GM18508 (cell line): ENCODE measurements around the gene RPL29.

Experiments used
- ATAC-seq: cut with Tn5 transposase; IDR thresholded peaks from one replicate; pipeline ENCODE4 v1.9.1; 2021; ENCODE audit warnings: moderate number of reproducible peaks; ENCODE audit not compliant: insufficient read depth, unreplicated experiment

RPL29 gene

DNA sequence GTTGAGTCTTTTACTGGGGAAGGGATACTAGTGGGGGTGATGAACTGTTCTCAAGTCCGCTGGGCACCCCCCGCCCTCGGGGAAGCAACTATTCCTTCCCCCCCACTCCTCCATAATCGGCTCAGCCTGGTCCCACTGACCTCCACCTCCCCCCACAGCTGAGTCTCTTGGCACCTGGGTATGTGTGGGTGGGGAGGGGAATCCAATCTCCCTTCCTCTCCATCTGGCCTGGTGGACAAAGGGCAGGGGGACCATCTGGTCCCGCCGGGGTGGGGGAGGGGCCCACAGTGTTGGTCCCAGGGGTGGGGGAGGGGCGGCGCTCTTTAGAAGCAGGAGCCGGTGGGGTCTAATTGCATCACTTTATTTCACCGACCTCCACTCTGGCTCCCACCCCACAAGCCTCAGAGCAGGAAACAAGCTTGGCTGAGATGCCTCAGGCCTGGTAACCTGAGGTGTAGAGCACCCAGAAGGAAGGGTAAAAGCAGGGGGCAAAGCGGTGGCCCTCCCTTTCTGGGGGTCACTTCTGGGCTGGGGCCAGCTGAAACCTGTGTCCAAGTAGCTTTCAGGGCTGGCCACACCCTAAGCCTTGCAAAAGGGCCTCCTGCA lies 27.4 kb downstream of the RPL29 start:
- no peak for ATAC-seq

DNA sequence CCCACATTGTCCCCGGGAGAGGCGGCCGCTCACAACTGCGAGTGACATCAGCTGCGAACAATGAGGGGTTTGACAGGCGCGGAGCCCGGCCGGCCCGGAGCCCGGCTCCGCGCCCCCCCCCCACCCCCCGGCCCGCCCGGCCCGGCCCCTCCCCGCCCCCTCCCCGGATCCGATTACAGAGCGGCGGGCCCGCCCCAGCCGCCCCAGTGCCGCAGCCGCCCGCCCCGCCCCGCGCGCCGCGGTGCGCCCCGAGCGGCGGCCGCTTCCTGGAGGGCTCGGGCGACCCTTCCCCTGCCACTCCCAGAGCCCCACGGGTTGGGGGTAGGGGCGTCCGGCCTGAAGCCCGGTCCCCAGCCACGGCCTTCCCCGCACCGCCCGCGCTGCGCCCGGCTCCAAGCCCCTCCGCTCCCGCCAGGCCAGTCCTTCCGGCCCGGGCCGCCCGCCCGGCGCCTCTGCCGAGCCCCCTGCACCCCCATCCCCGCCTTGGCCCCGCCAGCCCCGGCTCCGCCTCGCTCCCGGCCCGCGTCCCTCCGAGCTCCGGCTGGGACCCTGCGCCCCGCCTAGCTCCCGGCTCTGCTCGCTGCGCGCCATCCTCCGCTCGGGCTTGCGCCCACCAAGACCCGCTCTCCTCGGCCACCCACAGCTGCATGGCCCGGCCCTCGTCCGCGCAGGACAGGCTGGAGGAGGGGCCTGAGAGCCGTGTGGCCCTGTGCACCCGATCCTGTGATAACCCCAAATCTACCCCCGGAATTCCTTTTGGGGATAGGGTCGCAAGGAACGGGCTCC lies 28.1 kb downstream of the RPL29 start, which contains the start of gene PCBP4:
TSS of gene PCBP4 (minus strand) at position 71 of the 786 bp plus-strand sequence. CDS start 6,214 bp downstream, outside the sequence.
- ATAC-seq: no peak

DNA sequence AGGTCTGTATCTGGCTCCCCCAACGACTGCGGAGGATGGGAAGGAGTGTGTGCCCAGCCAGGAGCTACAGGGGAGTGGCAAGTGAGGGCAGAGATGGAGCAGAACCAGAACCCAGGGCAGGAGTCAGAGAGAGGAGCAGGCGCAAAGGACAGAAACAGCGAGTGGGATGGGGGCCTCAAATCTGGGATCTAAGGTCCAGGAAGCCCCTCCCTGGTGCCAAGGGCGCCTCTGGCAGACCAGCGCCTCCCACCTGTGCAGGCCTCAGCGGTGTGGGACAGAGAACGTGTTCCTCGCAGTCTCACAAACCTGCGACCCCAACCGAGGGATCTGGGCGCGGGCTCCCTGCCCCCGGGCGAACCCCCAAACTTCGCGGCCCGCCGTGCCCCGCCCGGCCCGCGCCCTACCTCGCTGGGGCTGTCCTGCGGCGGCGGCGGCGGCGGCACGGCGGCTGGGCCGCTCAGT lies 28.7 kb downstream of the RPL29 start:
- no peak for ATAC-seq

DNA sequence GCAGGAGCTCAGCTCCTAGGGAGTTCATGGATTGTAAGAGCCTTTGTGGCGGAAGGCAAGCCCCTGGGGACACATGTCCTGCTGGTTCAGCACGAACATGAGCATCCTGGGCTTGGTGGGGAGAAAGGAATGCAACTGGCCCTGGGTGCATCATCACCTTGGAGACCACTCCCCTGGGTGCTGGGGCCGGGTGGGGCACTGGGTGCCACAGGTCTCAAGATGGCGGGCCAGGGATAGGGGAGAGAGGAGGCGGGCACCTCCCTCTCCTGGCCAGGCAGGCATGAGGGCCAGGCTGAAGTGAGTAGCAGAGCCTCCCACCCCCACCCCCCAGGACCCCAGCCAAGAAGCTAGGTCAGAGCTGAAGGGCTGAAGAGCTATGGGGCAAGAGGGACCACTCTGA lies 29.2 kb downstream of the RPL29 start:
- no peak for ATAC-seq

DNA sequence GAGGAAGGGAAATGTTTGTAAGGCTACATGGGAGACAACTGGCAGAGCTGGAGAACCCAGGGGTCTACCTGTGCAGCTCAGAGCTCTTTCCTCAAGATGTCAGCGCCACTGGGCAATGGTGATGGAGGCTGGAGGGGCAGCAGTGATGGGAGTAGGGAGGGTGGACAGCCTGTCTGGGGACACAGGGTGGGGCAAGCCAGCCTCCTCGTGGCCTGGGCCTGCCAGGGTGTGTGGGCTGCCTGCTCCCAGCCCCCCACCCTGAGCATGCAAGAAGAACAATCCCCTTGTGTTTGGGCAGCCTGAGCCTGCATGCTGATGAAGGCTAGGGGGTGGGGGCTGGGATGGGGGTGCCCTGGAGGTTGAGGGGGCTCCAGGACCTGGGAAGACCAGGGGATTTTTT lies 29.7 kb downstream of the RPL29 start:
- no peak for ATAC-seq

DNA sequence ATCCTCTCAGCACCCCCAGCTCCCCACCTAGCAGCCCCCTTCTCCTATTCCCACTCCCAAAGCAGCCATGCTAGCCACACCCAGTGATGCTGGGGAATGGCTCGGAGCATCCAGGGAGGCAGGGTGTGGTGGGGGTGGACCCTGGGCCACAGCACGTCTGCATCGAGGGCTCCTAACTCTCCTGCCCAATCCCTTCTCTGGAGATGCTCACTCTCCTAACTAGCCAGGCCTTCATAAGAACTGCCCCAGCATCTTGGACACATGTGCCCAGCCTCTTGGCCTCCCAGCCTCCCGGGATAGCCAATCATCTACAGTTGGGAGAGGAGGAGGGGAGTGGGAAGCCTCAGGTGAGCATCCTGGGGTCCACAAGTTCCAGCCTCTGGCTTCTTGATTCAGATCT lies 31.2 kb downstream of the RPL29 start:
- no peak for ATAC-seq

DNA sequence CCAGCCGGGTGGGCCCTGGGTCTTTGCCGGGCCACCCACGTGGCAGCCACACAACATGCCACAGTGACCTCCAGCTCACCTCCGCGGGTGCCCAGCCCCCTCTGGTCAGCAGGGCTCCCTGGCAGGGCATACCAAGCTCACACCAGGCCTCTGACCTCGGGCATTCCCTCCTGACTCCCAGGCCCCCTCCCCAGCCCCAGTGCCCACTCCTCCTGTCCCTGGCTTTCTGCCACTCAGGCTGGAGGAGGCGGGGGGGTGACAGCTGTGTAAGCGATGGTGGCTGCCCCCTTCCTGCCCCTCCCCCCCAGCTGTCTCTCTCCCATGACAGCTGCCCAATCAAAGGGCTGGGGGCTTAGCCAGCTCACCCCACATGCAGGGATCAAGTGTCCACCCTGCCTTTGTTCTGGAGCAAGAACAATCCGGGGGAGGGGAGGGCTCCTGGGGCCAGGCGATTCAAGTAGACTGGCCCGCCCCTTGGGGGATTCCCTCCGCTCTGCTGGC lies 31.7 kb downstream of the RPL29 start:
- ATAC-seq: no peak

DNA sequence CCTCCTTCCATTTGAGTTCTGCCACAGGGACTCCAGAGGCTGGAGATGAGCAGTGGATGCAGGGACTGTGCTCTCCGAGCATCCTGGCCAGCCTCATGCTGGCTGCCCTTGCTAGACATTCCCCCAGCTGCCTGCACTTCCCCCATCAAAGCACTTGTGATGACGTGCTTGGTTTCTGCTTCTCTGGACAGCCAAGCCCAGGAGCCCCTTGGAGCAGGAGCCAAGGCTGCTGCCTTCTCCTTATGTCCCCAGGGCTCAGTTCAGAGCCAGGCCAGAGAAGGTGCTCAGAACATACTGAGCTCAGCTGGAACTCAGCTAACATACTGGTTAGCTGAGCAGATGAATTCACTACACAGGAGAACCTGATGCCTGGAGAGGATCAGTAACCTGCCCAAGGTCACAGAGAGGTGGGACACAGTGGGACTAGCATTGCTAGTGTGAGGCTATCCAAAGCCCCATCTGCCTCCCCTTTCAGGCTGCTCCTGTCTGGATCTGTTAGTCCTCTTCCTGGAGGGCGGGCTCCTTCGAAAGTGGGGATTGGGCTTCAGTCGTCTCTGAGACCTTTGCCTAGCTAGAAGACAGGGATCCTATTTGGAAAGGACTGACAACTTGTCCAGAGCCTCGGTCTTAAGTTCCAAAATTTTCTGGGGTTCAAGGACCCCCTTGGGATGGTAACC lies 32.7 kb downstream of the RPL29 start:
- ATAC-seq: no peak

DNA sequence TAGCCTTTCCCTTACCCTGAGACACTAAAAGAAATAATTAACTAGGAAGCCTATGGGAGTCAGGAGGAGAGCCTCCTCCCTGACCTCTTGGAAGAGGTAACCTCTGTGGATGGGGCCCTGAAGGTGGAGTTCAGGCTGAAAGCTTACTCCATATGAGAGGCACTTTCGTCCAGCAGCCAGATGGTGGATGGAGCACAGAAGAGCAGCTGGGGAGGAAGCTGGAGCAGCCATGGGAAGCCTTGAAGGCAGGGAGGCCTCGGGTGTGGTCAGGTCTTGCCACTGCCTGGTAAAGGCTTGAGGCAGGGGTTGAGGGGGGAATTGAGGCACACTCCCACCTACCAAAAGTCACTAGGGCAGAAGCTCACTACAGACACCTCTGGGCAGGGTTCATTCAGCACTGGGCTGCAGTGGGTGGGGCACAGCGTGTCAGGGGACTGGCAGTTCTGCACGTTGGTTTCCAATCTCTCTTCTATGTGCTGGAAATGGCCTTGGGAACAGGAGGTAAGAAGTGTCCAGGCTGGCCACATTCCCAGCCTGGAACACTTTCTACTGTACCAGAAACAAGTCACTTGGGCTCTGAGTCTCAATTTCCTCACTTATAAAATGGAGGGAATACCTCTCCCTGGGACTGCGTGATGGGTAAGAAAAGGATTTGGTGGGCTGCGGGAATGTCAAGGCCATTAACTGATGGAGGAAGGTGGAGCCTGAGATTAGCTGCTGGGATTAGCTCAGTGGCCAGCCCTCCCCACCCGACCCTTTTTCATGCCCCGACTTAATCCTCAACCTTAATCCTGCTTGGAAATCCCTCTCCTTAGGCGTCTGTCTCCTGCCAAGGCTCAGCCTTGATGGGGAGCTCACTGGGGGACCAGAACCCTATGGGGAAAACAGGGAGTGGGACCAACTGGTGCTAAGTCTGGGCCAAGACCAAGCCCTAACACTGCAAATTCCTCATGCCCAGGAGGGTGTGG lies 33.8 kb downstream of the RPL29 start:
- ATAC-seq: no peak

DNA sequence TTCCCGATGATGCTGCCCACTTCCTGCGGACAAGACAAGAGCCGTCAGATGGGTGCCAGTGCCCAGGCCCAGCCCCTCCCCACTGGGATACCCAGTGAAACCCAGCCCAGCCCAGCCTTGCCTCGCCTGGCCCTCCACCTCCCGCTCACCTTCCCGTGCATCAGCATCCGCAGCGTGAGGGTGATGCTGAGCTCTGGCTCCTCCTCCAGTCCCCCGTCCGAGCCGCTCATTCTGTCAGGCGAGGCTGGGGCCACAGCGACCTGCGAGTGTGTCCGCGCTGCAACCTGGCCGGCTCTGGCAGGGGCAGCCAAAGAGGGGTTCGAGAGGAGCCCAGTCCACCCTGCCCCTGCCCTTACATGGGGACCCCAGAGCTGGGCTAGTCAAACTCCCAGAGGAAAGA lies 34.7 kb downstream of the RPL29 start:
- no peak for ATAC-seq

DNA sequence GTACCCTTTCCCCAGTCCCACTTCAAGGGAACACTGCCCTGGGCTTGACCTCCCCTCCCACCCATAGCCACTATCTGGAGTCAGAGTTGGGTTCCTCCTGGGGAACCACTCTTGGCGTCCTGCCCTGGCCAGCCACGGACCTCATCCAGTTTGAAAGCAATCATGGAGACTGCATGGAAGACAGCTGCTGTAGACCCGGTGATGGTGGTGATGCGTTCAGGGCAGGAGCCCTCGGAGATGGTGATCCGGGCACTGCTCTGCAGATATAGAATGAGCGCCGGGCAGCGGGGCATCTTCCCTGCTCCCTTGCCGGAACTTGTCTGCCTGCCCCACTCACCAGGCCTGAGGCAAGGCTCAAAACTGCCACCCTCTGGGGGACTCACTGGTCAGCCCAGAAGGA lies 35.3 kb downstream of the RPL29 start:
- no peak for ATAC-seq

DNA sequence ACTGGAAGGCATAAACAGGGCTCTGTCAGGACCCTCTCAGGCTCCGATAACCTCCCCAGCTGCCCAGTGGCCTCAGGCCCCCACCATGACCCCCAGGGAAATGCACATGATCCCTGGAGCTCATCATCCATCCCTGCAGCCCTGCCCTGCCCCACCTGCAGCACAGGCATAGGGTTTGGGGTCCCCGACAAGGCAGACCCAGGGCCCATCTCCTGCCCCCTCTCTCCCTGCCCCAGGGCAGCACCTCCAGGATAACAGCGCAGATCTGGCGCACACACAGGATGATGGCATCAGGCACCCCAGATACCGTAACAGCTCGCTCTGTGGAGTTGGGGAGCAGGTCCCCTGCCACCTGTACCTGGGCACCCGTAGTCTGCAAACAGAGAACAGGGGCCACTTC lies 36.0 kb downstream of the RPL29 start:
- ATAC-seq: no peak

DNA sequence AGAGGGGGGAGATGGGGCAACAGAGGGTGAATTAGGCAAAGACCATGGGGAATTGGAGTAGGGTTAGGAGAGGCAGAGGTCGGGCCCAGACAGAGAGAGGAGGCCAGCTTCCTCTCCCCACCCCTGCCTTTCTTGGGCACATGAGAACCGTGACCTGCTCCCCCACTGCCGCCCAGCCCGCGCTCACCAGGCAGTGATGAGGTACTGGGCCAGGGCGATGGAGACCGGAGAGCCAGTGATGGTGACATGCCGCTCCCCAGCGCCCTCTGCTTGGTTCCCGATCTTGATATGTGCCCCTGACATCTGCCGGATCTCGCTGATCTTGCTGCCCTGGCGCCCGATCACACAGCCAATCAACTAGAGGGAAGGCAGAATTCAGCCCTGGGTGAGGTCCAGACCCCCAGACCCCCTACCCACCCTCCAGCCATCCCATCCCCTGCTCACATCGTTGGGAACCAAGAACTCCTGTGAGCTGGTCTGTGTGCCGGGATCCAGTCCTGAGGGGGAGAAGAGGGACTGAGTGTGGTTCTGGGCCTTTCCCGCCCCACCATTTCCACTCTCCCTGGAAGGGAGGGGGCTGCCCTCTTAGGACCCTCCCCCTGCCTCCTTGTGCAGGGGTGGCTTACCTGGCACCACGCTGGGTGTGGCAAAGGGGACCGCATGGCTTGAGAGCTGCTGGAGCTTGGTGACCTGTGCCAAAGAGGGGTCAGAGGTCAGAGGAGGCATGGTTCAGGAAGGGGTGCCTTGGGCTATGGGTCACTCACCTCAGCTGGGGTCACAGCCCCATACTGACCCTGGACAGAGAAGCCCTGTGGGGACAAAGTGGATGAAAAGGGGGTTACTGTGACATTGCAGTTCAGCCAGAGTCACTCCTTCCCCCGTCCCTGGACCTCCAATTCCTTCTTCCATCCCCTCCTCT lies 36.8 kb downstream of the RPL29 start:
- ATAC-seq: no peak

DNA sequence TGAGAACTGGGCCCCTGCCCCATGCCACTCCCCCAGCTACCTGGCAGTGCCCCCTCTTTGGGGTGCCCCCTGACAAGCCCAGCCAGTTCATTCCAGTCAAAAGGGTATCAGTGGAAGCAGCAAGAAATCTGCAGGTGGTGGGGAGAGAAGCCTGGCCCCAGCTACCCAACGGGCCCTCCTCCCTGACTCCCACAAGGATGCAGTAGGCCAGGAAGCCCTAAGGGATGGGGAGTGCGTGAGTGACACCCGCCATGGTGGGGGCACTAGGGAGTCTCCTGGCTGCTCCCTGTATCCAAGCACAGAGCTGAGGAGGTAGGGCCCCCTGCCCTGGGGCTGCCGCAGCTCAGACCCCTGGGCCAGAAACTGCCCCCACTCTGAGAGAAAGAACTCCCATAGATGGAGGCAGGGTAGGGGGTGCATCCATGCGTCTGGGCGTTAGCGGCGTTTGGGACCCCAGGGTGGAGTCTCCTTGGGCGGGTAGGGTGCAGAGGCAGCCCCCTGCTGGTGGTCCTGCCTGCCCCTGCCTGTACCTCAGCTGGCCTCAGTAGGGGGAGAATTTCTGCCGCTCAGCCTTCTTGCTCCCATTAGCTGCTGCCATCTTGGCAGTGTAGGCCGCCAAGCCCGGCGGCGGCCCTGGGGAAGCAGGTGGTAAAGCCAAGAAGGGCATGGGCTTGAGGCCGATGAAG lies 38.0 kb downstream of the RPL29 start:
- ATAC-seq: no peak

DNA sequence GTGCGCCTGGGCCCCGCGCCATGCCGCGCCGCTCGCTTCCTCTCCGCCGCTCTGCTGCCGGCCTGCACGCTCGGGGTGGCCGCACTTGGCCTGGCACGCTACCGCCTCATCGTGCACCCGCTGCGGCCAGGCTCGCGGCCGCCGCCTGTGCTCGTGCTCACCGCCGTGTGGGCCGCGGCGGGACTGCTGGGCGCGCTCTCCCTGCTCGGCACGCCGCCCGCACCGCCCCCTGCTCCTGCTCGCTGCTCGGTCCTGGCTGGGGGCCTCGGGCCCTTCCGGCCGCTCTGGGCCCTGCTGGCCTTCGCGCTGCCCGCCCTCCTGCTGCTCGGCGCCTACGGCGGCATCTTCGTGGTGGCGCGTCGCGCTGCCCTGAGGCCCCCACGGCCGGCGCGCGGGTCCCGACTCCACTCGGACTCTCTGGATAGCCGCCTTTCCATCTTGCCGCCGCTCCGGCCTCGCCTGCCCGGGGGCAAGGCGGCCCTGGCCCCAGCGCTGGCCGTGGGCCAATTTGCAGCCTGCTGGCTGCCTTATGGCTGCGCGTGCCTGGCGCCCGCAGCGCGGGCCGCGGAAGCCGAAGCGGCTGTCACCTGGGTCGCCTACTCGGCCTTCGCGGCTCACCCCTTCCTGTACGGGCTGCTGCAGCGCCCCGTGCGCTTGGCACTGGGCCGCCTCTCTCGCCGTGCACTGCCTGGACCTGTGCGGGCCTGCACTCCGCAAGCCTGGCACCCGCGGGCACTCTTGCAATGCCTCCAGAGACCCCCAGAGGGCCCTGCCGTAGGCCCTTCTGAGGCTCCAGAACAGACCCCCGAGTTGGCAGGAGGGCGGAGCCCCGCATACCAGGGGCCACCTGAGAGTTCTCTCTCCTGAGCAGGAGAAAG lies 39.6 kb downstream of the RPL29 start:
- ATAC-seq: no peak

DNA sequence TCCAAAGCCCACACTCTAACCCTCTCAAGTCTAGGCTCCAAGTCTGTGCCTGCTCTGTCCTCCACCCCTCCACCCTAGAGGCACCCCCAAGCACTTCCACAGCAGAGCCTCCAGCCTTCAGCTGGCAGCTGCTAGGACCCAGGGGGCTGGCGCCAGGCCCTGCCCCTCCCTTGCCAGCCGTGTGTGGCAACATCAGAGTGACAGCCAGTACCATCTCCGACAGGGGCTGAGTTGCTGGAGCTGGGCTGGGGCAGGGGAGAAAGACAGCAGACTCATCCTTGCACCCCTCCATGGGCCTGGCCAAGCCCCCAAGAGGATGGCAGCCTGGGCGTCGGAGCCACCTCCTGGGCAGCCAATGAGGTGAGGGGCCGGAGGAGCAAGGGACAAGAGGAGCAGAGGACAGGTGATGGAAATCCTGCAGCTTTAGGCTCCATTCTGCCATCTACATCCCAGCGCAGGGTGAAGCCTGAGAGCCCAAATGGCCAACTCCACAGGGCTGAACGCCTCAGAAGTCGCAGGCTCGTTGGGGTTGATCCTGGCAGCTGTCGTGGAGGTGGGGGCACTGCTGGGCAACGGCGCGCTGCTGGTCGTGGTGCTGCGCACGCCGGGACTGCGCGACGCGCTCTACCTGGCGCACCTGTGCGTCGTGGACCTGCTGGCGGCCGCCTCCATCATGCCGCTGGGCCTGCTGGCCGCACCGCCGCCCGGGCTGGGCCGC lies 40.4 kb downstream of the RPL29 start, which contains the start of gene GPR62:
TSS of gene GPR62 (plus strand) at position 207 of the 718 bp plus-strand sequence. CDS start at position 479, 272 bp downstream.
- no peak for ATAC-seq

DNA sequence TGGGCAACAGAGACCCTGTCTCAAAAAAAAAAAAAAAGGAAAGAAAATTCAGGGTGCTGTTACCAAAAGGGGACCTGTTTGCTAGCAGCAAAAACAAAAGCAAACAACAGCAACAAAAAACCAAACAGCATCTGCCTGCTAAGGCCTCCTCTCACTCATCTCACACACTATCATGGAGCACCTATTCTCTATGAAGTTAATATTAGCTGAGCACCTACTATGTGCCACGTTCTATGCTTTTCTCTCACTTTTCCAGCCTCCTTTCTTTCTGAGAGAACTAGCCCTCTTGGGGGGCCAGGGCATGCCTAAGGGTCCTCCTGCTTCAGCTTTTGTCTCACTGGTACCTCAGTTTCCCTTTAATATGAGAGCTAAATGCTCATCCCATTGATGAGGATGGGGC lies 41.0 kb downstream of the RPL29 start:
- no peak for ATAC-seq
